ENCODE measurements around the gene LRP1B. TPM values are rescaled to one million over a fixed set of nuclear protein-coding genes. Genes with fewer than 3 reads are reported as not detected.

The LRP1B gene
- total and polyA plus RNA-seq, 2 experiments from 2014 or later = not detected

GRCh38 chr2:140187086-140187485 is 1943.7 kb downstream of the LRP1B start:
- in situ Hi-C loops (cut with MboI) = no loop called here
- Histone ChIP-seq H3K36me3 (ENCODE audit: low read depth) (no peaks in the 10 kb centered on the region), H3K4me1 (ENCODE audit: insufficient read depth) (no peaks in the 10 kb centered on the region), H3K79me2 (ENCODE audit: insufficient read depth) (no peaks in the 10 kb centered on the region), H3K27ac (no peak overlapping the region), H3K4me3 (no peak overlapping the region), H3K27me3 (replicated peaks; ENCODE audit: insufficient read depth) (no peaks in the 10 kb centered on the region), H3K9me2 (ENCODE audit: insufficient read depth) (no peaks in the 10 kb centered on the region), H3K4me2 (ENCODE audit: unreplicated experiment) (no peak overlapping the region), H4K20me1 (ENCODE audit: insufficient read depth) (no peaks in the 10 kb centered on the region), H3K9me3 (ENCODE audit: low read depth) (no peaks in the 10 kb centered on the region), H3F3A (ENCODE audit: insufficient read depth) (no peaks in the 10 kb centered on the region), H3K9ac (no peak overlapping the region), H2AFZ (no peak overlapping the region)
- WGBS, 2 experiments (ENCODE audit: low coverage in 1 of 2, low lambda C conversion rate in 2 of 2, missing lambda C conversion rate in 2 of 2) = 43 to 45% methylated on average over 4 of the region's 4 CpGs
- no peak for TF ChIP-seq EZH2 (IDR thresholded peaks at IDR 0.05; ENCODE audit: insufficient read depth, poor library complexity, severe bottlenecking)
- no peak for TF ChIP-seq EZH2phosphoT487 (IDR thresholded peaks at IDR 0.05; ENCODE audit: insufficient read depth, low read depth)
- no peak for DNase-seq

GRCh38 chr2:140186313-140186712 is 1944.5 kb downstream of the LRP1B start:
- no peak overlapping the region for H3K27ac ChIP-seq
- DNase-seq = no peak
- no peaks in the 10 kb centered on the region for H3K4me1 ChIP-seq (ENCODE audit: insufficient read depth)
- H3K9ac ChIP-seq = no peak overlapping the region
- in situ Hi-C loops (cut with MboI) = no loop called here
- H3K79me2 ChIP-seq (ENCODE audit: insufficient read depth) = no peaks in the 10 kb centered on the region
- no peak overlapping the region for H3K4me2 ChIP-seq (ENCODE audit: unreplicated experiment)
- H2AFZ ChIP-seq = no peak overlapping the region
- H3K36me3 ChIP-seq (ENCODE audit: low read depth) = no peaks in the 10 kb centered on the region
- no peak overlapping the region for H3K4me3 ChIP-seq
- H4K20me1 ChIP-seq (ENCODE audit: insufficient read depth) = no peaks in the 10 kb centered on the region
- H3F3A ChIP-seq (ENCODE audit: insufficient read depth) = no peaks in the 10 kb centered on the region
- 59 to 60% methylated on average over 4 of the region's 4 CpGs for WGBS, 2 experiments (ENCODE audit: low coverage in 1 of 2, low lambda C conversion rate in 2 of 2, missing lambda C conversion rate in 2 of 2)
- no peaks in the 10 kb centered on the region for H3K9me2 ChIP-seq (ENCODE audit: insufficient read depth)
- H3K27me3 ChIP-seq (replicated peaks; ENCODE audit: insufficient read depth) = no peaks in the 10 kb centered on the region
- H3K9me3 ChIP-seq (ENCODE audit: low read depth) = no peaks in the 10 kb centered on the region
- no peak for TF ChIP-seq EZH2 (IDR thresholded peaks at IDR 0.05; ENCODE audit: insufficient read depth, poor library complexity, severe bottlenecking)
- no peak for TF ChIP-seq EZH2phosphoT487 (IDR thresholded peaks at IDR 0.05; ENCODE audit: insufficient read depth, low read depth)

DNA sequence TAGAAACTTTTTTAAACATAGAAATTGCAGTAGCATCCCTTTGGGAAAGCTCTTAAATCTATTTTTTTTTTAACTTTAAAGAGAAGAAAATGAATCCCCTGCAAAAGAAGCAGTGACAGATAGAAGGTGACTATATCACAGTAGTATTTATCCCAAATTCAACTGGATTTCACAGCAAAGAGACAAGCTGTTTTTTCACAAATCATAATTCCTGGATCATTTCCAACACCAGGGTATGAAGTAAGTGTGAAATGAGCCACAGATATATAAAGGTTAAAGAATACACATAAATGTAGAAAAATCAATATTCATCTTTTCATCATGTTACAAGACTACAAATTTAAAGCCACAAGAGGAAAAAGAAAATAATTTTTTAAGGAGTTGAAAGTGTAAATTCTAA is 1945.7 kb downstream of the LRP1B start:
- Histone ChIP-seq H3K4me2 (ENCODE audit: unreplicated experiment) (no peak overlapping the region), H3K9me2 (ENCODE audit: insufficient read depth) (no peaks in the 10 kb centered on the region), H3K27ac (no peak overlapping the region), H3K4me3 (no peak overlapping the region), H3K36me3 (ENCODE audit: low read depth) (no peaks in the 10 kb centered on the region), H3K4me1 (ENCODE audit: insufficient read depth) (no peaks in the 10 kb centered on the region), H4K20me1 (ENCODE audit: insufficient read depth) (no peaks in the 10 kb centered on the region), H3K27me3 (replicated peaks; ENCODE audit: insufficient read depth) (no peaks in the 10 kb centered on the region), H2AFZ (no peak overlapping the region), H3K9ac (no peak overlapping the region), H3K9me3 (ENCODE audit: low read depth) (no peaks in the 10 kb centered on the region), H3F3A (ENCODE audit: insufficient read depth) (no peaks in the 10 kb centered on the region), H3K79me2 (ENCODE audit: insufficient read depth) (no peaks in the 10 kb centered on the region)
- no peak for DNase-seq
- in situ Hi-C loops (cut with MboI) = no loop called here
- TF ChIP-seq EZH2 (IDR thresholded peaks at IDR 0.05; ENCODE audit: insufficient read depth, poor library complexity, severe bottlenecking) (no peak), EZH2phosphoT487 (IDR thresholded peaks at IDR 0.05; ENCODE audit: insufficient read depth, low read depth) (no peak)

GRCh38 chr2:140183056-140183765 is 1947.6 kb downstream of the LRP1B start:
- no peaks in the 10 kb centered on the region for H3K9me2 ChIP-seq (ENCODE audit: insufficient read depth)
- H3K9ac ChIP-seq = no peak overlapping the region
- H3K9me3 ChIP-seq (ENCODE audit: low read depth) = no peaks in the 10 kb centered on the region
- no peak overlapping the region for H2AFZ ChIP-seq
- no peaks in the 10 kb centered on the region for H4K20me1 ChIP-seq (ENCODE audit: insufficient read depth)
- no peaks in the 10 kb centered on the region for H3K79me2 ChIP-seq (ENCODE audit: insufficient read depth)
- no peaks in the 10 kb centered on the region for H3K36me3 ChIP-seq (ENCODE audit: low read depth)
- H3K27me3 ChIP-seq (replicated peaks; ENCODE audit: insufficient read depth) = no peaks in the 10 kb centered on the region
- in situ Hi-C loops (cut with MboI) = no loop called here
- DNase-seq = no peak
- no peak overlapping the region for H3K4me3 ChIP-seq
- TF ChIP-seq EZH2phosphoT487 (IDR thresholded peaks at IDR 0.05; ENCODE audit: insufficient read depth, low read depth) (no peak), EZH2 (IDR thresholded peaks at IDR 0.05; ENCODE audit: insufficient read depth, poor library complexity, severe bottlenecking) (no peak)
- WGBS, 2 experiments (ENCODE audit: low coverage in 1 of 2, low lambda C conversion rate in 2 of 2, missing lambda C conversion rate in 2 of 2) = 39 to 43% methylated on average over 6 of the region's 6 CpGs
- no peaks in the 10 kb centered on the region for H3K4me1 ChIP-seq (ENCODE audit: insufficient read depth)
- no peaks in the 10 kb centered on the region for H3F3A ChIP-seq (ENCODE audit: insufficient read depth)
- no peak overlapping the region for H3K4me2 ChIP-seq (ENCODE audit: unreplicated experiment)
- H3K27ac ChIP-seq = no peak overlapping the region

Small RNA genes within 50 kb of the gene (microRNA-seq; reads per million reads assigned to microRNA genes)
- gene MIR7157 (ENCODE audit: borderline number of aligned reads) = not detected

Small RNA genes within 50 kb of the gene (small RNA-seq; reads per million reads assigned to genes)
- gene AC068287.1 (ENCODE audit: low read depth, low replicate concordance) (not detected), gene MTCO1P44 (ENCODE audit: low read depth, low replicate concordance) (not detected), gene RF00019 (ENCODE audit: low read depth, low replicate concordance) (not detected), gene RF02271 (ENCODE audit: low read depth, low replicate concordance) (not detected), gene RNU6-904P (ENCODE audit: low read depth, low replicate concordance) (not detected)
